ENCODE data around the gene CDC40. TPM values are rescaled to one million over a fixed set of nuclear protein-coding genes. Genes with fewer than 3 reads are reported as not detected.
A peak's percentile ranks its signal among the peaks of the same experiment; 100 is the strongest.

Gene CDC40
- total and polyA plus RNA-seq, 9 of the 15 experiments (the other 6 are each of a cell fraction or from before 2014, with no cell fraction given) = 9.7 to 26.3 (median 15.7) TPM

DNA sequence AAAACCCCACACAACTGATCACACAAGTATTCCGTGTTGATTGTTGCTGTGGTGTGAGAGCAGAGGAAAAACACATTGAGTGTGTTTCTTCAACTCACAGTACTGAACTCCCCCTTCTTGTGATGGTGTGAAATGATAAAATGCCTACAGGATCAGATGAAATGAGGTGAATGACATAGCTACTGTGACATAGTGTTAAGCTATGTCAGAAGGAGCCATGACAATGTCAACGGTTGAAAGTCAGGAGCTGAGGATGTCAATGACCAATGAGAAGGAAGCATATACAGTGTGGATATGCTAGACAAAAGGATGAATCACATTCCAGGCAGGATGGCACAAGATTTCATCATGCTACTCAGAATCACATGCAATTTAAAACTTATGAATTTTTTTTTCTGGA, 39.6 kb upstream of the CDC40 start (continued):
- TF ChIP-seq, protein P1, sequence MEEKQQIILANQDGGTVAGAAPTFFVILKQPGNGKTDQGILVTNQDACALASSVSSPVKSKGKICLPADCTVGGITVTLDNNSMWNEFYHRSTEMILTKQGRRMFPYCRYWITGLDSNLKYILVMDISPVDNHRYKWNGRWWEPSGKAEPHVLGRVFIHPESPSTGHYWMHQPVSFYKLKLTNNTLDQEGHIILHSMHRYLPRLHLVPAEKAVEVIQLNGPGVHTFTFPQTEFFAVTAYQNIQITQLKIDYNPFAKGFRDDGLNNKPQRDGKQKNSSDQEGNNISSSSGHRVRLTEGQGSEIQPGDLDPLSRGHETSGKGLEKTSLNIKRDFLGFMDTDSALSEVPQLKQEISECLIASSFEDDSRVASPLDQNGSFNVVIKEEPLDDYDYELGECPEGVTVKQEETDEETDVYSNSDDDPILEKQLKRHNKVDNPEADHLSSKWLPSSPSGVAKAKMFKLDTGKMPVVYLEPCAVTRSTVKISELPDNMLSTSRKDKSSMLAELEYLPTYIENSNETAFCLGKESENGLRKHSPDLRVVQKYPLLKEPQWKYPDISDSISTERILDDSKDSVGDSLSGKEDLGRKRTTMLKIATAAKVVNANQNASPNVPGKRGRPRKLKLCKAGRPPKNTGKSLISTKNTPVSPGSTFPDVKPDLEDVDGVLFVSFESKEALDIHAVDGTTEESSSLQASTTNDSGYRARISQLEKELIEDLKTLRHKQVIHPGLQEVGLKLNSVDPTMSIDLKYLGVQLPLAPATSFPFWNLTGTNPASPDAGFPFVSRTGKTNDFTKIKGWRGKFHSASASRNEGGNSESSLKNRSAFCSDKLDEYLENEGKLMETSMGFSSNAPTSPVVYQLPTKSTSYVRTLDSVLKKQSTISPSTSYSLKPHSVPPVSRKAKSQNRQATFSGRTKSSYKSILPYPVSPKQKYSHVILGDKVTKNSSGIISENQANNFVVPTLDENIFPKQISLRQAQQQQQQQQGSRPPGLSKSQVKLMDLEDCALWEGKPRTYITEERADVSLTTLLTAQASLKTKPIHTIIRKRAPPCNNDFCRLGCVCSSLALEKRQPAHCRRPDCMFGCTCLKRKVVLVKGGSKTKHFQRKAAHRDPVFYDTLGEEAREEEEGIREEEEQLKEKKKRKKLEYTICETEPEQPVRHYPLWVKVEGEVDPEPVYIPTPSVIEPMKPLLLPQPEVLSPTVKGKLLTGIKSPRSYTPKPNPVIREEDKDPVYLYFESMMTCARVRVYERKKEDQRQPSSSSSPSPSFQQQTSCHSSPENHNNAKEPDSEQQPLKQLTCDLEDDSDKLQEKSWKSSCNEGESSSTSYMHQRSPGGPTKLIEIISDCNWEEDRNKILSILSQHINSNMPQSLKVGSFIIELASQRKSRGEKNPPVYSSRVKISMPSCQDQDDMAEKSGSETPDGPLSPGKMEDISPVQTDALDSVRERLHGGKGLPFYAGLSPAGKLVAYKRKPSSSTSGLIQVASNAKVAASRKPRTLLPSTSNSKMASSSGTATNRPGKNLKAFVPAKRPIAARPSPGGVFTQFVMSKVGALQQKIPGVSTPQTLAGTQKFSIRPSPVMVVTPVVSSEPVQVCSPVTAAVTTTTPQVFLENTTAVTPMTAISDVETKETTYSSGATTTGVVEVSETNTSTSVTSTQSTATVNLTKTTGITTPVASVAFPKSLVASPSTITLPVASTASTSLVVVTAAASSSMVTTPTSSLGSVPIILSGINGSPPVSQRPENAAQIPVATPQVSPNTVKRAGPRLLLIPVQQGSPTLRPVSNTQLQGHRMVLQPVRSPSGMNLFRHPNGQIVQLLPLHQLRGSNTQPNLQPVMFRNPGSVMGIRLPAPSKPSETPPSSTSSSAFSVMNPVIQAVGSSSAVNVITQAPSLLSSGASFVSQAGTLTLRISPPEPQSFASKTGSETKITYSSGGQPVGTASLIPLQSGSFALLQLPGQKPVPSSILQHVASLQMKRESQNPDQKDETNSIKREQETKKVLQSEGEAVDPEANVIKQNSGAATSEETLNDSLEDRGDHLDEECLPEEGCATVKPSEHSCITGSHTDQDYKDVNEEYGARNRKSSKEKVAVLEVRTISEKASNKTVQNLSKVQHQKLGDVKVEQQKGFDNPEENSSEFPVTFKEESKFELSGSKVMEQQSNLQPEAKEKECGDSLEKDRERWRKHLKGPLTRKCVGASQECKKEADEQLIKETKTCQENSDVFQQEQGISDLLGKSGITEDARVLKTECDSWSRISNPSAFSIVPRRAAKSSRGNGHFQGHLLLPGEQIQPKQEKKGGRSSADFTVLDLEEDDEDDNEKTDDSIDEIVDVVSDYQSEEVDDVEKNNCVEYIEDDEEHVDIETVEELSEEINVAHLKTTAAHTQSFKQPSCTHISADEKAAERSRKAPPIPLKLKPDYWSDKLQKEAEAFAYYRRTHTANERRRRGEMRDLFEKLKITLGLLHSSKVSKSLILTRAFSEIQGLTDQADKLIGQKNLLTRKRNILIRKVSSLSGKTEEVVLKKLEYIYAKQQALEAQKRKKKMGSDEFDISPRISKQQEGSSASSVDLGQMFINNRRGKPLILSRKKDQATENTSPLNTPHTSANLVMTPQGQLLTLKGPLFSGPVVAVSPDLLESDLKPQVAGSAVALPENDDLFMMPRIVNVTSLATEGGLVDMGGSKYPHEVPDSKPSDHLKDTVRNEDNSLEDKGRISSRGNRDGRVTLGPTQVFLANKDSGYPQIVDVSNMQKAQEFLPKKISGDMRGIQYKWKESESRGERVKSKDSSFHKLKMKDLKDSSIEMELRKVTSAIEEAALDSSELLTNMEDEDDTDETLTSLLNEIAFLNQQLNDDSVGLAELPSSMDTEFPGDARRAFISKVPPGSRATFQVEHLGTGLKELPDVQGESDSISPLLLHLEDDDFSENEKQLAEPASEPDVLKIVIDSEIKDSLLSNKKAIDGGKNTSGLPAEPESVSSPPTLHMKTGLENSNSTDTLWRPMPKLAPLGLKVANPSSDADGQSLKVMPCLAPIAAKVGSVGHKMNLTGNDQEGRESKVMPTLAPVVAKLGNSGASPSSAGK (IDR thresholded peaks at IDR 0.05) = peak; percentile 50; the same call in 1 of the 2 replicates
- TF ChIP-seq VEZF1 (CRISPR knock-in tag; IDR thresholded peaks at IDR 0.05) (peak; percentile 56; the same call in 1 of the 2 replicates), L3MBTL2 (IDR thresholded peaks at IDR 0.05) (peak; percentile 73), ZNF584 (CRISPR knock-in tag; IDR thresholded peaks at IDR 0.05; ENCODE audit: low read depth) (peak; percentile 75; the same call in 1 of the 2 replicates)
- TF ChIP-seq, protein P2, sequence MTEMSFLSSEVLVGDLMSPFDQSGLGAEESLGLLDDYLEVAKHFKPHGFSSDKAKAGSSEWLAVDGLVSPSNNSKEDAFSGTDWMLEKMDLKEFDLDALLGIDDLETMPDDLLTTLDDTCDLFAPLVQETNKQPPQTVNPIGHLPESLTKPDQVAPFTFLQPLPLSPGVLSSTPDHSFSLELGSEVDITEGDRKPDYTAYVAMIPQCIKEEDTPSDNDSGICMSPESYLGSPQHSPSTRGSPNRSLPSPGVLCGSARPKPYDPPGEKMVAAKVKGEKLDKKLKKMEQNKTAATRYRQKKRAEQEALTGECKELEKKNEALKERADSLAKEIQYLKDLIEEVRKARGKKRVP (CRISPR knock-in tag; IDR thresholded peaks at IDR 0.05) = peak; percentile 57
- TF ChIP-seq, protein P3, sequence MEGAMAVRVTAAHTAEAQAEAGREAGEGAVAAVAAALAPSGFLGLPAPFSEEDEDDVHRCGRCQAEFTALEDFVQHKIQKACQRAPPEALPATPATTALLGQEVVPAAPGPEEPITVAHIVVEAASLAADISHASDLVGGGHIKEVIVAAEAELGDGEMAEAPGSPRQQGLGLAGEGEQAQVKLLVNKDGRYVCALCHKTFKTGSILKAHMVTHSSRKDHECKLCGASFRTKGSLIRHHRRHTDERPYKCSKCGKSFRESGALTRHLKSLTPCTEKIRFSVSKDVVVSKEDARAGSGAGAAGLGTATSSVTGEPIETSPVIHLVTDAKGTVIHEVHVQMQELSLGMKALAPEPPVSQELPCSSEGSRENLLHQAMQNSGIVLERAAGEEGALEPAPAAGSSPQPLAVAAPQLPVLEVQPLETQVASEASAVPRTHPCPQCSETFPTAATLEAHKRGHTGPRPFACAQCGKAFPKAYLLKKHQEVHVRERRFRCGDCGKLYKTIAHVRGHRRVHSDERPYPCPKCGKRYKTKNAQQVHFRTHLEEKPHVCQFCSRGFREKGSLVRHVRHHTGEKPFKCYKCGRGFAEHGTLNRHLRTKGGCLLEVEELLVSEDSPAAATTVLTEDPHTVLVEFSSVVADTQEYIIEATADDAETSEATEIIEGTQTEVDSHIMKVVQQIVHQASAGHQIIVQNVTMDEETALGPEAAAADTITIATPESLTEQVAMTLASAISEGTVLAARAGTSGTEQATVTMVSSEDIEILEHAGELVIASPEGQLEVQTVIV (CRISPR knock-in tag; IDR thresholded peaks at IDR 0.05; ENCODE audit: borderline replicate concordance) = no peak
- TF ChIP-seq, protein P4, sequence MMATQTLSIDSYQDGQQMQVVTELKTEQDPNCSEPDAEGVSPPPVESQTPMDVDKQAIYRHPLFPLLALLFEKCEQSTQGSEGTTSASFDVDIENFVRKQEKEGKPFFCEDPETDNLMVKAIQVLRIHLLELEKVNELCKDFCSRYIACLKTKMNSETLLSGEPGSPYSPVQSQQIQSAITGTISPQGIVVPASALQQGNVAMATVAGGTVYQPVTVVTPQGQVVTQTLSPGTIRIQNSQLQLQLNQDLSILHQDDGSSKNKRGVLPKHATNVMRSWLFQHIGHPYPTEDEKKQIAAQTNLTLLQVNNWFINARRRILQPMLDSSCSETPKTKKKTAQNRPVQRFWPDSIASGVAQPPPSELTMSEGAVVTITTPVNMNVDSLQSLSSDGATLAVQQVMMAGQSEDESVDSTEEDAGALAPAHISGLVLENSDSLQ (IDR thresholded peaks at IDR 0.05) = 0 out of 2 replicates have a peak, but pooled peaks have one; percentile 15
